GM12872 (cell line): ENCODE results near the gene AGBL1.

Experiments used
- TF ChIP-seq, protein P1 (sequence below): IDR thresholded peaks from 3 replicates; pipeline ENCODE4 v1.5.1; 2011; ENCODE audit warnings: low read depth, mild to moderate bottlenecking, low read length, moderate library complexity; ENCODE audit not compliant: insufficient read depth

The AGBL1 gene

DNA sequence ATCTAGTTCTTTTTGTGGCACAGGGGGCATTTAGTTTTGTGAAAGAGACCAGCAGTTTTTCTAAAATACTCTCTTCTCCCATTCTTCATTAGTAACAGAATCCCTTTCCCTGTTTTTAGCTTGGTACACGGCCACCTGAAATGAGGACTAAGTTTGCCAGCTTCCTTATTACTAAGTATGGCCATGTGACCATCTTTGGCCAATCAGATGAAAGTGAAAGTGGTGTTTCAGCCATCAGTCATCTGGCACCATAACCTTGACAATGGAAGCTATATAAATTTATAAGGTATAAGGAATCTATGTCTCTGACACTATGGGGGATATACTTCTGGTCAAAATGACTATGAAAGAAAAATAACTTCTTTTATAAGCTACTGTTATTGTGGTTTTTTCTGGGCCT is 570.4 kb downstream of the AGBL1 start:
- TF ChIP-seq, protein P1, sequence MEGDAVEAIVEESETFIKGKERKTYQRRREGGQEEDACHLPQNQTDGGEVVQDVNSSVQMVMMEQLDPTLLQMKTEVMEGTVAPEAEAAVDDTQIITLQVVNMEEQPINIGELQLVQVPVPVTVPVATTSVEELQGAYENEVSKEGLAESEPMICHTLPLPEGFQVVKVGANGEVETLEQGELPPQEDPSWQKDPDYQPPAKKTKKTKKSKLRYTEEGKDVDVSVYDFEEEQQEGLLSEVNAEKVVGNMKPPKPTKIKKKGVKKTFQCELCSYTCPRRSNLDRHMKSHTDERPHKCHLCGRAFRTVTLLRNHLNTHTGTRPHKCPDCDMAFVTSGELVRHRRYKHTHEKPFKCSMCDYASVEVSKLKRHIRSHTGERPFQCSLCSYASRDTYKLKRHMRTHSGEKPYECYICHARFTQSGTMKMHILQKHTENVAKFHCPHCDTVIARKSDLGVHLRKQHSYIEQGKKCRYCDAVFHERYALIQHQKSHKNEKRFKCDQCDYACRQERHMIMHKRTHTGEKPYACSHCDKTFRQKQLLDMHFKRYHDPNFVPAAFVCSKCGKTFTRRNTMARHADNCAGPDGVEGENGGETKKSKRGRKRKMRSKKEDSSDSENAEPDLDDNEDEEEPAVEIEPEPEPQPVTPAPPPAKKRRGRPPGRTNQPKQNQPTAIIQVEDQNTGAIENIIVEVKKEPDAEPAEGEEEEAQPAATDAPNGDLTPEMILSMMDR = no peak

DNA sequence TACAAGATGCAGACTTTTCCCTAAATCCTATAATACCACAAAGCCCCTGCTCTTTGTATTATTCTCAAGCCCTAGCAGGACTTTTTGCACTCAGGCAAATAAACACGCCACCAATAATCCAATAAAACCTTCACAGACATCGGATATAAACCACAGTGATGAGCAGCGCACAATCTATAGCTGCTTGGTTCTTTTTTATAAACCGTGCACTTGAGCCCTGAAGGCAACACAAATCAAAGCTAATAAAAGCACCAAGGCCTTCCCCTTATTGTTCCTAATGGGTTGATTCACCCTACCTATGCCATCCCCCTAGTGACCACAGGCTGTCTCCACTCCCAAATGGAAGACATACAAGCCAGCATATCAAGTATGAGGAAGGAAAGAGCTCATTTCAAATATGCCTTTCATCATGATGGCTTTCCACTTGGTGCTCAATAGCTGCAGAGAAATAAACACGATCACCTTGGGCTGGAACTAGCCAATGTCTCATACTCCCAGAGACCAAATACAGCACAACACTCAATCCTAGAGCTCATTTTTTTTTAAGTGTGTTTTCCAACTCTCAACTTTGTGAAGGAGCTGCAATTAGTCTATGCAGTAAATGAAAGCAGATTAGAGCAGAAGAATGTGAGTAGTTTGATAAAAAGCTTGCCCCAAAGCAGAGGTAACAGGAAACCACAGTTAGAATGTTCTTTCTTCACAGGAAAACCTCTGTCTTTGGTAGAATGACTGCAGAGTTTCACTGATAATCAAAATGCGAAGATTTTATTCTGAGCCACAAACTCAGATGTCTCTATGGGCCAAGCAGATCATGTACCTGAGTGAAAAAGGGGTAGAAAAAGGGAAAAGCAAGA is 573.9 kb downstream of the AGBL1 start:
- TF ChIP-seq, protein P1 = no peak

GRCh38 chr15:86654501-86654900 is 574.8 kb downstream of the AGBL1 start:
- TF ChIP-seq, protein P1 = no peak

DNA sequence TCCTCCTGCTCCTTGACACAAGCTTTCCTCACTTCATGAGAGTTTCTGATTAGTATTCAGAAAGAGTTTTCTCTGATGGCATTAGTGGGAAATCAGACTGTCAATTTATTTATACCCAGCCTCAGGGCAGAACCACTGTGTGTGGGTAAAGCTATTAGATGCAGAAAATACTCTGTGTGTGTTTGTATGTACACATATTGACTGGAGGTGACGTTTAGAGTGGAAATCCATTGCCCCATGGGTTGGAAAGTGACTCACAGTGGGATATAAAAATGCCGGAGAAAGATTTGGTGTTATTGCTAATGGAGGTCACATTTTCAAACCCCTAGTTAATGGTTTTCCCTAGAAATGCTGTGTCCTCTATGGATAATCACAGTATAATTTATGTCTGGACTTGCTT is 577.6 kb downstream of the AGBL1 start:
- TF ChIP-seq, protein P1 = no peak

- TF ChIP-seq, protein P1 = no peak
Observed at GRCh38 chr15:86659724-86660411, 580.2 kb downstream of the AGBL1 start.

GRCh38 chr15:86661580-86661979 is 581.9 kb downstream of the AGBL1 start:
- TF ChIP-seq, protein P1 = no peak

GRCh38 chr15:86663304-86663703 is 583.6 kb downstream of the AGBL1 start:
- TF ChIP-seq, protein P1 = no peak
